ENCODE results near the gene FGD1. TPM values are rescaled to one million over a fixed set of nuclear protein-coding genes. Genes with fewer than 3 reads are reported as not detected.
A peak's percentile ranks its signal among the peaks of the same experiment; 100 is the strongest.
"Not testable (repeated sequence)": the region's sequence is repeated elsewhere in the genome, so short reads cannot be mapped to it uniquely, and the experiment has no call there.

FGD1 gene
- total RNA-seq, 1 donor from 2014 or later: 29.5 TPM

DNA sequence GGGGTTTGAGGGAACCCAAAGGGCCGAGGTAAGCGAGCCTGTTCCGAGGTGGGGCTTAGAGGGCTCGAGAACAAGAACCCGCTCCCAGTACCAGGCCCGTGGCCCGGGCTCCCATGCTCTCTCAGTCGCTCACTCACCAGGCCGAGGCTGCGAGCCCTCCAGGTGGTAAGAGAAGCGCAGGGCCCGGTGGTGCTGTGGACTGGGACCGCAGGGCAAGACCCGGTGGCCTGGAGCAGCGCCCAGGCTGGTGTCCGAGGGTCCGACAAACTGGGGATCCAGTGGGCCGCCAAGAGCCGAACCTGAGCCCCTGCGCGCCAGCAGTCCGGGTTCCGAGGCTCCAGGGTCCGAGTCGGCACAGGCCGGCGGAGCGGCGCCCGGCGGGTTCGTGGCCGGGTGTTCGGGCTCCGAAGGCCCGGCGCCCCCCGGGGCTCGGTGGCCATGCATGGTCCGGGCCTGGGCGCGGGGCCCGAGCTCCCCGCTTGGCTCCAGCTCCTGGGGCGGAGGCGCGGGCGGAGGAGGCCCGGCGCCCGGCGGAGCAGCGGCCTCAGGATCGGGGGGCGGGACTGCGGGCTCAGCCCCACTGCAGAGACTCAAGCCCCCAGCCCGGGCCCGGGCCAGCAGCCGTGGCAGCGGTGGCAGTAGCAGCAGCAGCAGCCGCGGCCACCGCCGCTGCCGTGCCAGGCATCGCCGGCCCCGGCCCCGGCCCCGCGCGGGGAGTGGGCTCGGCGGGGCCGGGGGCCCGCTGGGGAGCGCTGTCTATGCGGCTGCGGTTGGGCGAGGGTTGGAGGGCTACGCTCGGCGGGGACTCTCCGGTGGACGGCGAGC is 833 bp downstream of the FGD1 start:
- Mint-ChIP-seq H3K4me1 (ENCODE audit: unreplicated experiment) (peaks cover 39% of the 10 kb centered on the region), H3K27me3 (ENCODE audit: unreplicated experiment) (no peaks in the 10 kb centered on the region), H3K27ac (ENCODE audit: unreplicated experiment) (peak overlapping the region; percentile 80), H3K36me3 (ENCODE audit: unreplicated experiment) (no peaks in the 10 kb centered on the region), H3K9me3 (ENCODE audit: unreplicated experiment) (peaks cover 12% of the 10 kb centered on the region), H3K4me3 (ENCODE audit: unreplicated experiment) (peak overlapping the region; percentile 84)
- no peak for DNase-seq (ENCODE audit: extremely low spot score, unreplicated experiment)
- no peak for TF ChIP-seq CTCF (IDR thresholded peaks at IDR 0.05)

DNA sequence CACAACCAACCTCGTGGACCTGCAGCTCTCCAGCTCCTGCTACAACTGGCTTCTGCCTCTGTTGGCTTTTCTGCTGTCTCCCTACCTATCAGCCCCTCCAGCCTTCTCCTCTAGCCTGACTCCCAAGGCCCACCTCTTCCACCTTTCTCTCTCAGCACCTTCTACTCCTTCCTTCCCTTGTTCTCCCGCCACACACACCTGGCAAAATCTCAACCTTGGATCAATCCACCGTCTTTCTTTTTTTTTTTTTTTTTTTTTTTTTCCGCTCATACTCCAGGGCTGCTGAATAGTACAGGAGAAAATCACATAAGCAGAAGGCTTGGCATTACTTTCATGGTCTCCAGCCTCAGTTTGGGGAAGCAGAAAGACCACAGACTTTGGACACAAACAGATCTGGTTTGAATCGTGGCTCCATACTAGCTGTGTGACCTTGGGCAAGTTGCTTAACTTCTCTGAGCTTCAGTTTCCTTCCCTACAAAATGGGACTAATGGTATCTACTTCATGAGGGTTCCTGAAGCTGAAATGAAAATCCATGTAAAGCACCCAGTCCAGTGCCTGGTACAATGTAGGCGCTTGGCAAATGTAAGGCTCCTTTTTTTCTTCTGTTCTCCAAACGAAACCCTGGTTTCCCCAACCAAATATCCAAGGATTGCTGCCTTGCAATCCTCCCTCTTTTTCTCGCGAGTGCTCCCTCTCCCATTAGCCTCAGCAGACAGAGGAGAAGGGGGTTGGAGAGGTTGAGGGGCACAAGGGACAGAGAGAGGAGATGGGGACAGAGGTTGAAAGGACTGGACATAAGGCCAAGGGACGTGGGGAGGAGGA is 1.7 kb downstream of the FGD1 start:
- TF ChIP-seq CTCF (IDR thresholded peaks at IDR 0.05): no peak
- Mint-ChIP-seq H3K27me3 (ENCODE audit: unreplicated experiment) (no peaks in the 10 kb centered on the region), H3K27ac (ENCODE audit: unreplicated experiment) (peak overlapping the region; percentile 80), H3K9me3 (ENCODE audit: unreplicated experiment) (peaks cover 12% of the 10 kb centered on the region), H3K4me1 (ENCODE audit: unreplicated experiment) (peaks cover 39% of the 10 kb centered on the region), H3K36me3 (ENCODE audit: unreplicated experiment) (no peaks in the 10 kb centered on the region), H3K4me3 (ENCODE audit: unreplicated experiment) (peak overlapping the region; percentile 84)
- DNase-seq (ENCODE audit: extremely low spot score, unreplicated experiment): no peak

DNA sequence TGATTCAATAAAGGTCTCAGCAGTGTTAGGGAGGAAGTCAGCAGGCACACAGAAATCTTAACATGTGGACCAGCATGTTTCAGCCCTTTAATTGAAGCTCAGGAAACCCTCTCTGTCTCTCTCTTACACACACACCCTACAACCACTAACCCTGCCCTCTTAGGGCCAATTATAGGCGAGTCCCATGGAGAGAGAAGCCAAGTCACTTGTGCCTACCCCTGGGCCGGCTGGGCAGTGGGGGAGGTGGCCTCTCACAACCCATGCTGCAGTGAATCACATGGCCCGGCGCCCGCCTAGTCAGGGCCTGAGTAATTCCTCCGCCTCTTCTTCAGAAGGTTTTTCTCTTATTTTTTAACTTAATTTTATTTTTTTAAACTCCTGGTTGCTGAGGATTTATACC is 3.7 kb downstream of the FGD1 start:
- H3K36me3 Mint-ChIP-seq (ENCODE audit: unreplicated experiment): no peaks in the 10 kb centered on the region
- H3K27me3 Mint-ChIP-seq (ENCODE audit: unreplicated experiment): no peaks in the 10 kb centered on the region
- H3K9me3 Mint-ChIP-seq (ENCODE audit: unreplicated experiment): peaks cover 13% of the 10 kb centered on the region
- H3K27ac Mint-ChIP-seq (ENCODE audit: unreplicated experiment): peak overlapping the region; percentile 44
- no peak for DNase-seq (ENCODE audit: extremely low spot score, unreplicated experiment)
- H3K4me3 Mint-ChIP-seq (ENCODE audit: unreplicated experiment): no peak overlapping the region
- no peak for TF ChIP-seq CTCF (IDR thresholded peaks at IDR 0.05)
- peaks cover 39% of the 10 kb centered on the region for H3K4me1 Mint-ChIP-seq (ENCODE audit: unreplicated experiment)

GRCh38 chrX:54489819-54490218 is 6.2 kb downstream of the FGD1 start:
- H3K36me3 Mint-ChIP-seq (ENCODE audit: unreplicated experiment); DNase-seq (ENCODE audit: extremely low spot score, unreplicated experiment); H3K4me3 Mint-ChIP-seq (ENCODE audit: unreplicated experiment); H3K27ac Mint-ChIP-seq (ENCODE audit: unreplicated experiment); H3K27me3 Mint-ChIP-seq (ENCODE audit: unreplicated experiment): not testable (repeated sequence)
- H3K9me3 Mint-ChIP-seq (ENCODE audit: unreplicated experiment): peaks cover 13% of the 10 kb centered on the region
- H3K4me1 Mint-ChIP-seq (ENCODE audit: unreplicated experiment): peaks cover 40% of the 10 kb centered on the region

DNA sequence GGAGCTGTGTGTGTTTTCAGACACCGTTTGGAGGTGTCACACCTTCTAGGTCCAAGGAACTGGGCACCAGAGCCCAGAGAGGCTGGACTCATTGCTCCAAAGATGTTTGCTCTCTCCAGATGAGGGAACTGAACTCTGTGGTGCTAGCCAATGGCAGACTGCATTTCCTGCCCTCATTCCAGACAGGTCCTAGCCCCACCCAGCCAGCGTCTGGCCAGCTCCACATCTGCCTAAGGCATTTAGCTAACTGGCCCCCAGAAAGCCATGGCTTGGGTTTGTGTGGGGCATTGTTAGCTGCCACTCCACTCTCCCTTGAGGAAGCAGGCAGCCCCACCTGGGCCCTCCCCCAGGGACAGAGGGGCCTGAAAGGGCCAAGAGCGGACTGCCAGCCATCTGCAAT is 11.4 kb downstream of the FGD1 start:
- Mint-ChIP-seq H3K9me3 (ENCODE audit: unreplicated experiment) (peaks cover 17% of the 10 kb centered on the region), H3K4me3 (ENCODE audit: unreplicated experiment) (no peak overlapping the region), H3K27ac (ENCODE audit: unreplicated experiment) (peak overlapping the region; percentile 83), H3K27me3 (ENCODE audit: unreplicated experiment) (no peaks in the 10 kb centered on the region), H3K4me1 (ENCODE audit: unreplicated experiment) (peaks cover 42% of the 10 kb centered on the region), H3K36me3 (ENCODE audit: unreplicated experiment) (no peaks in the 10 kb centered on the region)
- no peak for TF ChIP-seq CTCF (IDR thresholded peaks at IDR 0.05)
- no peak for DNase-seq (ENCODE audit: extremely low spot score, unreplicated experiment)
